Loucy (cell line): ENCODE measurements around the gene LXN.

ENCODE experiments used
- H2AFZ ChIP-seq: fragments of 200-600 bp; sonication (generic); 2 replicates; pipeline ENCODE4 v1.6.0; 2016; ENCODE audit warnings: antibody characterized with exemption, mild to moderate bottlenecking, low read length, moderate library complexity
- H3F3A ChIP-seq: fragments of 200-600 bp; 2 replicates; pipeline ENCODE4 v1.6.0; 2016; ENCODE audit warnings: antibody characterized with exemption, low read depth, mild to moderate bottlenecking
- H3K27me3 ChIP-seq: fragments of 200-600 bp; sonication (generic); 2 replicates; pipeline ENCODE4 v1.6.1; 2014; ENCODE audit warnings: low read length, mild to moderate bottlenecking; ENCODE audit not compliant: insufficient read depth, poor library complexity, severe bottlenecking
- H3K36me3 ChIP-seq: fragments of 200-600 bp; sonication (generic); 2 replicates; pipeline ENCODE4 v1.6.1; 2016; ENCODE audit warnings: low read length; ENCODE audit not compliant: insufficient read depth
- H3K4me1 ChIP-seq: fragments of 200-600 bp; sonication (generic); 2 replicates; pipeline ENCODE4 v1.5.1; 2014; ENCODE audit warnings: low read length, mild to moderate bottlenecking; ENCODE audit not compliant: insufficient read depth, poor library complexity, severe bottlenecking
- H3K4me2 ChIP-seq: fragments of 200-600 bp; sonication (generic); 2 replicates; pipeline ENCODE4 v1.6.0; 2014; ENCODE audit warnings: antibody characterized with exemption, low read length, low read depth, mild to moderate bottlenecking; ENCODE audit not compliant: poor library complexity, severe bottlenecking
- H3K4me3 ChIP-seq: fragments of 200-600 bp; sonication (generic); 2 replicates; pipeline ENCODE4 v1.5.1; 2014; ENCODE audit warnings: low read length, mild to moderate bottlenecking, mixed read lengths; ENCODE audit not compliant: poor library complexity, severe bottlenecking
- H3K79me2 ChIP-seq: fragments of 200-600 bp; sonication (generic); 2 replicates; pipeline ENCODE4 v1.6.1; 2014; ENCODE audit warnings: low read length; ENCODE audit not compliant: insufficient read depth
- H3K9ac ChIP-seq: fragments of 200-600 bp; sonication (generic); 2 replicates; pipeline ENCODE4 v1.6.0; 2014; ENCODE audit warnings: mild to moderate bottlenecking, low read depth, low read length, moderate library complexity; ENCODE audit not compliant: poor library complexity, severe bottlenecking
- H3K9me2 ChIP-seq: fragments of 200-600 bp; sonication (generic); replicated peaks from 2 replicates; pipeline ENCODE4 v1.6.1; 2016; ENCODE audit warnings: low read depth, low read length, mixed read lengths
- H3K9me3 ChIP-seq: fragments of 200-600 bp; sonication (generic); 2 replicates; pipeline ENCODE4 v1.6.1; 2014; ENCODE audit warnings: mild to moderate bottlenecking, antibody characterized with exemption, low read length, low read depth; ENCODE audit not compliant: insufficient read depth
- H4K20me1 ChIP-seq: fragments of 200-600 bp; sonication (generic); 2 replicates; pipeline ENCODE4 v1.6.0; 2014; ENCODE audit warnings: antibody characterized with exemption, low read length, mild to moderate bottlenecking; ENCODE audit not compliant: insufficient read depth, poor library complexity, severe bottlenecking
- CTCF ChIP-seq: fragments of 200-600 bp; sonication (generic); conservative IDR thresholded peaks from 2 replicates; pipeline ENCODE4 v1.5.1; 2014; ENCODE audit warnings: mild to moderate bottlenecking, antibody characterized with exemption, low read length
- EZH2phosphoT487 ChIP-seq: fragments of 200-600 bp; IDR thresholded peaks from 2 replicates; pipeline ENCODE4 v1.6.1; 2018; ENCODE audit warnings: antibody characterized with exemption, mild to moderate bottlenecking, moderate library complexity, borderline replicate concordance

LXN gene

GRCh38 chr3:158640646-158641045, 31.8 kb downstream of the LXN start:
- H3K27me3 ChIP-seq, result no peaks in the 10 kb centered on the region
- H2AFZ ChIP-seq, result no peak overlapping the region
- H3F3A ChIP-seq, result no peaks in the 10 kb centered on the region
- TF ChIP-seq EZH2phosphoT487 (no peak), CTCF (no peak)
- H3K36me3 ChIP-seq, result no peaks in the 10 kb centered on the region
- H4K20me1 ChIP-seq, result peaks cover 10% of the 10 kb centered on the region
- H3K4me1 ChIP-seq, result peaks cover 3% of the 10 kb centered on the region
- no peak overlapping the region for H3K4me2 ChIP-seq
- H3K9ac ChIP-seq, result no peak overlapping the region
- no peaks in the 10 kb centered on the region for H3K9me2 ChIP-seq
- H3K4me3 ChIP-seq, result no peak overlapping the region
- H3K9me3 ChIP-seq, result no peaks in the 10 kb centered on the region
- peaks cover 12% of the 10 kb centered on the region for H3K79me2 ChIP-seq

- Histone ChIP-seq H3K79me2 (no peaks in the 10 kb centered on the region), H3K9ac (no peak overlapping the region), H3F3A (no peaks in the 10 kb centered on the region), H3K4me1 (no peaks in the 10 kb centered on the region), H3K4me3 (no peak overlapping the region), H3K4me2 (no peak overlapping the region), H3K36me3 (no peaks in the 10 kb centered on the region), H4K20me1 (no peaks in the 10 kb centered on the region), H3K27me3 (no peaks in the 10 kb centered on the region), H2AFZ (no peak overlapping the region), H3K9me3 (no peaks in the 10 kb centered on the region), H3K9me2 (no peaks in the 10 kb centered on the region)
- no peak for TF ChIP-seq EZH2phosphoT487
- TF ChIP-seq CTCF, result no peak
Measured at GRCh38 chr3:158631981-158632380, 40.5 kb downstream of the LXN start.

- H4K20me1 ChIP-seq, result no peaks in the 10 kb centered on the region
- no peaks in the 10 kb centered on the region; the same call in 1 of the 2 replicates for H3K9me3 ChIP-seq
- H3K36me3 ChIP-seq, result no peaks in the 10 kb centered on the region
- no peak overlapping the region for H3K4me2 ChIP-seq
- H3K4me3 ChIP-seq, result no peak overlapping the region
- no peak overlapping the region for H2AFZ ChIP-seq
- no peaks in the 10 kb centered on the region for H3K27me3 ChIP-seq
- H3K9ac ChIP-seq, result no peak overlapping the region
- no peaks in the 10 kb centered on the region for H3K79me2 ChIP-seq
- TF ChIP-seq CTCF (no peak), EZH2phosphoT487 (no peak)
- no peaks in the 10 kb centered on the region for H3F3A ChIP-seq
- no peaks in the 10 kb centered on the region for H3K9me2 ChIP-seq
- no peaks in the 10 kb centered on the region for H3K4me1 ChIP-seq
Measured at GRCh38 chr3:158625881-158626280, 46.6 kb downstream of the LXN start.
